M059J (cell line): ENCODE measurements around the gene YY1. TPM values are rescaled to one million over a fixed set of nuclear protein-coding genes. Genes with fewer than 3 reads are reported as not detected.

ENCODE experiments used
- DNase-seq: peaks from one replicate; pipeline ENCODE4 v3.0.0-alpha.2; 2012; ENCODE audit warnings: low read depth
- total RNA-seq: library from RNA; depleted of rRNA; stranded (reverse); fragments of >200 nt; shearing (Covaris generic); gene quantifications from 2 replicates; pipeline ENCODE4 v1.2.3, GENCODE V29; 2014

The YY1 gene
- total RNA-seq, 1 experiment from 2014 or later, result 39.5 TPM

GRCh38 chr14:100312877-100313400 is 74.0 kb downstream of the YY1 start:
- no peak for DNase-seq

GRCh38 chr14:100313464-100314230 is 74.7 kb downstream of the YY1 start:
- DNase-seq, result no peak

- DNase-seq, result no peak
These were observed 75.8 kb downstream of the YY1 start for GRCh38 chr14:100314724-100315123.

GRCh38 chr14:100317389-100317788 is 78.4 kb downstream of the YY1 start:
- no peak for DNase-seq

GRCh38 chr14:100317912-100318808 is 79.2 kb downstream of the YY1 start:
- peak; percentile 7 for DNase-seq

- DNase-seq, result no peak
These were observed 81.4 kb downstream of the YY1 start for GRCh38 chr14:100320157-100320856.

GRCh38 chr14:100321473-100322137 is 82.7 kb downstream of the YY1 start:
- no peak for DNase-seq

GRCh38 chr14:100322138-100322957 is 83.4 kb downstream of the YY1 start:
- DNase-seq, result no peak

GRCh38 chr14:100323121-100323941 is 84.4 kb downstream of the YY1 start, which contains the start of gene SLC25A47:
TSS of gene SLC25A47 (plus strand) at chr14:100323339. CDS start at chr14:100323415, 76 bp downstream.
- DNase-seq, result no peak

- no peak for DNase-seq
These were observed 85.0 kb downstream of the YY1 start for GRCh38 chr14:100323942-100324307.

GRCh38 chr14:100325231-100325632 is 86.3 kb downstream of the YY1 start:
- no peak for DNase-seq

GRCh38 chr14:100325958-100326357 is 87.0 kb downstream of the YY1 start:
- DNase-seq, result no peak

- DNase-seq, result no peak
These were observed 88.2 kb downstream of the YY1 start for GRCh38 chr14:100327128-100327527.

- no peak for DNase-seq
These were observed 89.7 kb downstream of the YY1 start for GRCh38 chr14:100328495-100329163.

- no peak for DNase-seq
These were observed 90.5 kb downstream of the YY1 start for GRCh38 chr14:100329233-100330006.

- no peak for DNase-seq
These were observed 91.0 kb downstream of the YY1 start for GRCh38 chr14:100330007-100330344.

- no peak for DNase-seq
These were observed 91.5 kb downstream of the YY1 start for GRCh38 chr14:100330388-100330931.

GRCh38 chr14:100332071-100332639 is 93.2 kb downstream of the YY1 start:
- DNase-seq, result no peak
